Right ventricle myocardium superior (tissue), 1 donor: ENCODE data around the gene UBE2S. TPM values are rescaled to one million over a fixed set of nuclear protein-coding genes. Genes with fewer than 3 reads are reported as not detected.
"Not testable (repeated sequence)": the region's sequence is repeated elsewhere in the genome, so short reads cannot be mapped to it uniquely, and the experiment has no call there.

Experiments used
- ATAC-seq: fragments of 200-7000 bp; cut with Tn5 transposase; one replicate; pipeline ENCODE4 v1.9.1; 2020; ENCODE audit warnings: mild to moderate bottlenecking; ENCODE audit not compliant: poor library complexity
- DNase-seq: peaks from one replicate; pipeline ENCODE4 v3.0.0-alpha.2; 2020
- intact Hi-C: fragments of 100-400 bp; cut with DNase I; formaldehyde crosslinking; loops from one replicate; pipeline ENCODE4 v1.11.2; 2022
- long read RNA-seq: library from polyadenylated mRNA; unstranded; transcript quantifications from one replicate; pipeline ENCODE4 v2.0.0, GENCODE V29; 2021
- total RNA-seq: library from RNA; stranded (reverse); fragmentation: NEBNext Ultra II Directional; extraction: Animal tissue kit (Norgen Biotek cat#: 25700); gene quantifications from one replicate; pipeline ENCODE4 v1.2.1, GENCODE V29; 2021
- donor health status: DM: no; HTN: yes; CAD: no; lungs with severe emphysema.

Gene UBE2S
- total RNA-seq, result 22.6 TPM
- long read RNA-seq, transcript UBE2S-201 (4 exons, 2,548 nt), result major isoform, 67 of 70 reads
- long read RNA-seq, partial matches to known transcripts, result 2 of 70 reads
- long read RNA-seq, other reads (novel, unspliced or antisense), result 1 of 70 reads

GRCh38 chr19:55407550-55407799 lies at the start of gene UBE2S:
UBE2S (minus strand) TSS chr19:55407788; CDS start chr19:55407589, 199 bp downstream.
- DNase-seq, ATAC-seq, intact Hi-C loops: not testable (repeated sequence)

- ATAC-seq (no peak), DNase-seq (no peak)
- intact Hi-C loops, result no loop called here
Measured at GRCh38 chr19:55456347-55456746, 48.8 kb upstream of the UBE2S start.

GRCh38 chr19:55455576-55456235 lies 48.1 kb upstream of the UBE2S start:
- DNase-seq (no peak), ATAC-seq (no peak)
- intact Hi-C loops, result no loop called here

GRCh38 chr19:55454787-55455243 lies 47.2 kb upstream of the UBE2S start:
- ATAC-seq (no peak), DNase-seq (no peak)
- intact Hi-C loops, result no loop called here

GRCh38 chr19:55453511-55454260 lies 46.1 kb upstream of the UBE2S start:
- intact Hi-C loops, result no loop called here
- ATAC-seq, result no peak
- no peak for DNase-seq

GRCh38 chr19:55452749-55453346 lies 45.3 kb upstream of the UBE2S start:
- intact Hi-C loops, result no loop called here
- peak; percentile 75 for DNase-seq
- peak; percentile 80 for ATAC-seq

- ATAC-seq, result no peak
- intact Hi-C loops, result no loop called here
- no peak for DNase-seq
Measured at GRCh38 chr19:55451965-55452748, 44.6 kb upstream of the UBE2S start.

- ATAC-seq, result no peak
- intact Hi-C loops, result no loop called here
- no peak for DNase-seq
Measured at GRCh38 chr19:55451163-55451964, 43.8 kb upstream of the UBE2S start.

- DNase-seq (no peak), ATAC-seq (no peak)
- intact Hi-C loops, result no loop called here
Measured at GRCh38 chr19:55449469-55449868, 41.9 kb upstream of the UBE2S start.

- intact Hi-C loops, DNase-seq, ATAC-seq: not testable (repeated sequence)
Measured at GRCh38 chr19:55448175-55448490, 40.5 kb upstream of the UBE2S start.

GRCh38 chr19:55447421-55448174 lies 40.0 kb upstream of the UBE2S start:
- DNase-seq (no peak), ATAC-seq (peak; percentile 55)
- intact Hi-C loops, result no loop called here

- intact Hi-C loops, result no loop called here
- no peak for DNase-seq
- ATAC-seq, result no peak
Measured at GRCh38 chr19:55446060-55446459, 38.5 kb upstream of the UBE2S start.

- ATAC-seq (no peak), DNase-seq (no peak)
- intact Hi-C loops, result no loop called here
Measured at GRCh38 chr19:55444646-55445045, 37.1 kb upstream of the UBE2S start.

- ATAC-seq, result no peak
- intact Hi-C loops, result no loop called here
- DNase-seq, result no peak
Measured at GRCh38 chr19:55443824-55444480, 36.4 kb upstream of the UBE2S start.

GRCh38 chr19:55443045-55443823 lies 35.6 kb upstream of the UBE2S start, which contains the start of gene SHISA7:
SHISA7 (minus strand) TSS chr19:55443300; CDS start chr19:55442863, 437 bp downstream.
- ATAC-seq (no peak), DNase-seq (no peak)
- intact Hi-C loops, result no loop called here

GRCh38 chr19:55442372-55442961 lies 34.9 kb upstream of the UBE2S start:
- no peak for DNase-seq
- intact Hi-C loops, result no loop called here
- no peak for ATAC-seq
